ENCODE results near the gene ANAPC1. TPM values are rescaled to one million over a fixed set of nuclear protein-coding genes. Genes with fewer than 3 reads are reported as not detected.
"Not testable (repeated sequence)": the region's sequence is repeated elsewhere in the genome, so short reads cannot be mapped to it uniquely, and the experiment has no call there.

ANAPC1 gene
- total RNA-seq, 4 donors from 2014 or later = 28.9 to 57.1 (median 40.0) TPM

DNA sequence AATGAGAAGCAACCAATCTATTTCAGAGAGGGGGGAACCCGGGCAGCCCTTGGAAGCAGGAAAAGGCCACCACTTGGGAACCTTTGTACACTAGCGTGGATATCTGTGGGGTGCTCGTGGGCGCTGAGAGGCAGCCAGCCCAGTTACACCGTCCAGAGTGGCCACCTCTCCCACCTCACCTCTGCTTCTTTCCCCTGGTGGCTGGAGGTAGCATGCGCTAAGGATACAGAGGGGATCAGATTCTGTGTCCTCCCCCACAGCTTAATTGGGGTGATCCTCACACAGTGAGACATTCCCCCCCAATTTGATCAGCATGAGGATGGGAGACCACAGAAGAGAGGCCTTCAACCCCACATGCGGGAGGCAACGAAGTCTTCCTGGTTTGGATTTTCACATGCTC is 117.7 kb downstream of the ANAPC1 start:
- not testable (repeated sequence) for H3K9me3 ChIP-seq, H3K4me3 ChIP-seq, H3K4me1 ChIP-seq, H3K36me3 ChIP-seq, ATAC-seq, H3K27ac ChIP-seq, H3K27me3 ChIP-seq
- WGBS, 2 donors (ENCODE audit: low coverage in 1 of 2) = no CpG with 5 or more reads among the region's 8 CpGs

GRCh38 chr2:111764151-111764550 is 119.8 kb downstream of the ANAPC1 start:
- 96% methylated on average over 4 of the region's 4 CpGs; no CpG with 5 or more reads in 1 of the 2 donors for WGBS, 2 donors (ENCODE audit: low coverage in 1 of 2)
- not testable (repeated sequence) for H3K36me3 ChIP-seq, ATAC-seq

GRCh38 chr2:111760697-111761284 is 123.2 kb downstream of the ANAPC1 start:
- H3K27me3 ChIP-seq, H3K4me3 ChIP-seq, H3K36me3 ChIP-seq, H3K4me1 ChIP-seq, ATAC-seq, H3K9me3 ChIP-seq, H3K27ac ChIP-seq: not testable (repeated sequence)
- no CpG with 5 or more reads among the region's 9 CpGs for WGBS, 2 donors (ENCODE audit: low coverage in 1 of 2)

More at GRCh38 chr2:111764151-111764550, 119.8 kb downstream of the ANAPC1 start:
- not testable (repeated sequence) for H3K4me3 ChIP-seq, H3K27me3 ChIP-seq, H3K4me1 ChIP-seq, H3K9me3 ChIP-seq, H3K27ac ChIP-seq

- ATAC-seq, H3K4me1 ChIP-seq, H3K9me3 ChIP-seq, H3K36me3 ChIP-seq, H3K4me3 ChIP-seq, H3K27ac ChIP-seq, H3K27me3 ChIP-seq: not testable (repeated sequence)
- WGBS, 2 donors (ENCODE audit: low coverage in 1 of 2) = 100% methylated on average over 1 of the region's 3 CpGs; no CpG with 5 or more reads in 1 of the 2 donors
Observed at GRCh38 chr2:111752533-111752932, 131.5 kb downstream of the ANAPC1 start.

GRCh38 chr2:111750641-111751040 is 133.4 kb downstream of the ANAPC1 start:
- H3K27me3 ChIP-seq, H3K36me3 ChIP-seq, ATAC-seq, H3K9me3 ChIP-seq, H3K27ac ChIP-seq, H3K4me1 ChIP-seq, H3K4me3 ChIP-seq: not testable (repeated sequence)
- WGBS, 2 donors (ENCODE audit: low coverage in 1 of 2) = 75% methylated on average over 1 of the region's 1 CpG; no CpG with 5 or more reads in 1 of the 2 donors

DNA sequence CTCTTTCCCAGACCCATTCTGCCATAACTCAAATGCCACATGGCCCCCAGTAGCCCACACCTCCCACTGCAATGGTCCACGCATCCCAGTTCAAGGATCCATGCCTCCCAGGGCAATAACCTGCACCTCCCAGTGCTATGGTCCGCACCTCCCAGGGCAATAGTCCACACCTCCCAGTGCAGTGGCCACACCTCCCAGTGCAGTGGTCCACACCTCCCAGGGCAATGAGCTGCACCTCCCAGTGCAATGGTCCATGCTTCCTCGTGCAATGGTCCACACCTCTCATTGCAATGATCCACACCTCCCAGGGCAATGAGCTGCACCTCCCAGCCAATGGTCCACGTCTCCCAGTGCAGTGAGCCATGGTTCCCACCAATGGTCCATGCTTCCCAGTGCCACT is 135.6 kb downstream of the ANAPC1 start:
- H3K27ac ChIP-seq, ATAC-seq, H3K4me1 ChIP-seq, H3K27me3 ChIP-seq, H3K4me3 ChIP-seq, H3K9me3 ChIP-seq, H3K36me3 ChIP-seq: not testable (repeated sequence)
- WGBS, 2 donors (ENCODE audit: low coverage in 1 of 2) = 100% methylated on average over 1 of the region's 4 CpGs

DNA sequence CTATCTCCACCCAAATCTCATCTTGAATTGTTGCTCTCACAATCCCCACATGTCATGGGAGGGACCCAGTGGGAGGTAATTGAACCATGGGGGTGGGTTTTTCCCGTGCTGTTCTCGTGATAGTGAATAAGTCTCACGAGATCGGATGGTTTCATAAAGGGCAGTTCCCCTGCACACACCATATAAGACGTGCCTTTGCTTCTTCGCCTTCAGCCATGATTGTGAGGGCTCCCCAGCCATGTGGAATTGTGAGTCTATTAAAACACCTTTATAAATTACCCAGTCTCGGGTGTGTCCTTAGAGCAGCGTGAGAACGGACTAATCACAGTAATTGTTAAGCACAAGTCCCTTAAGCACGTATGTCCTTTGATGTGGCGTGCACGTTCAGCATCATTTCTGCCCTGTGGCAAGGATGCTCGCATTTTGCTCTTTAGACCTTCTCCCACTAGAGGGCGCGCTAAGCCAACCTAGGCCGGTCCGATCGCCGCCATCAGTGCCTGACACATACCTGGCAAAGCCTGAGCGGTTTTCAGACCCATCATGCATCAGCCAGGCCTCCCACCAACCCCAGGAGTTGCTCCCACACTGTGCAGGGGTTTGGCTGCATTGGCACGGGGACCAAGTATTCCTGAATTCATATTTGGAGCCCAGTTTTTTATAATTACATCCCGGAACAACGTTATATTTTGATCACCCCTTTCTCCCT is 136.4 kb downstream of the ANAPC1 start:
- not testable (repeated sequence) for H3K4me1 ChIP-seq, H3K27ac ChIP-seq, H3K9me3 ChIP-seq, H3K27me3 ChIP-seq, H3K36me3 ChIP-seq, H3K4me3 ChIP-seq
- WGBS, 2 donors (ENCODE audit: low coverage in 1 of 2) = 24% methylated on average over 3 of the region's 23 CpGs; no CpG with 5 or more reads in 1 of the 2 donors
- TF ChIP-seq CTCF (IDR thresholded peaks at IDR 0.05) = peak in 2 of 4 experiments; percentile 20 to 64
- ATAC-seq = peak; percentile 46

DNA sequence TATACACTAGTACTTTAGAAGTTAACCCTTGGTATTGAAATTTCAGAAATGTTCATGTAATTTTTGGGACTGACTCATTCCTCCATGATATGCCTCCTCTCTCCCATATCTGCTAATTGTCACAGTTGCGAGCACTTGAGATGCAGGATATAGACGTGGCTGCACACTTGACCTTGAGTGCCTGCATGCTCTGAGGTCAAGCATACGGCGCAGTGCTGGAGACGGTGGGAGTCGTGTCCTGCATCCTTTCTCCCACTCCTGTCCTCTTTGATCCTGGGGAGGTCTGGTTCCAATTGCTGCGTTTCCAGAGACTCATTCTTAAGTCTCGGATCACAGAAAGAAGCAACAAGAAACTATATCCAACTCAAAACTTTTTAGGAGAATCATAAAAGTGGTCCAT is 139.2 kb downstream of the ANAPC1 start:
- H3K4me1 ChIP-seq, H3K9me3 ChIP-seq, H3K27me3 ChIP-seq, ATAC-seq, H3K27ac ChIP-seq, H3K36me3 ChIP-seq, H3K4me3 ChIP-seq: not testable (repeated sequence)
- WGBS, 2 donors (ENCODE audit: low coverage in 1 of 2) = 100% methylated on average over 4 of the region's 8 CpGs; no CpG with 5 or more reads in 1 of the 2 donors

- not testable (repeated sequence) for H3K4me3 ChIP-seq, H3K27ac ChIP-seq, H3K36me3 ChIP-seq, H3K9me3 ChIP-seq, H3K27me3 ChIP-seq, ATAC-seq, H3K4me1 ChIP-seq
- 100% methylated on average over 2 of the region's 3 CpGs; no CpG with 5 or more reads in 1 of the 2 donors for WGBS, 2 donors (ENCODE audit: low coverage in 1 of 2)
Observed at GRCh38 chr2:111741517-111741916, 142.5 kb downstream of the ANAPC1 start.

Measured in gastroesophageal sphincter (tissue), 4 donors.